Fibroblast of pulmonary artery (primary cell): Measurements from ENCODE around the gene PRSS1.
"Not testable (repeated sequence)": the region's sequence is repeated elsewhere in the genome, so short reads cannot be mapped to it uniquely, and the experiment has no call there.

Experiments
- DNase-seq: peaks from one replicate; pipeline ENCODE4 v3.0.0-alpha.2; 2010; ENCODE audit warnings: low read depth
- H3K4me3 ChIP-seq: replicated peaks from 2 replicates; pipeline ENCODE4 v1.5.1; 2011; ENCODE audit warnings: low read depth, mild to moderate bottlenecking, control low read depth, low read length, moderate library complexity
- CTCF ChIP-seq: IDR thresholded peaks from 2 replicates; pipeline ENCODE4 v1.5.1; 2011; ENCODE audit warnings: mild to moderate bottlenecking, control low read depth, low read length, inconsistent platforms; ENCODE audit errors: missing control alignments

Gene PRSS1

GRCh38 chr7:142746264-142746663 lies 3.0 kb upstream of the PRSS1 start:
- DNase-seq = no peak
- no peak overlapping the region for H3K4me3 ChIP-seq
- TF ChIP-seq CTCF = no peak

GRCh38 chr7:142748410-142748809 lies 862 bp upstream of the PRSS1 start:
- H3K4me3 ChIP-seq, DNase-seq: not testable (repeated sequence)

GRCh38 chr7:142750321-142750938 lies 1.2 kb downstream of the PRSS1 start:
- TF ChIP-seq CTCF = no peak
- DNase-seq = no peak
- H3K4me3 ChIP-seq = no peak overlapping the region

- H3K4me3 ChIP-seq, DNase-seq: not testable (repeated sequence)
These were observed 2.4 kb downstream of the PRSS1 start for GRCh38 chr7:142751526-142752175.

- H3K4me3 ChIP-seq = no peak overlapping the region
- DNase-seq = no peak
- TF ChIP-seq CTCF = no peak
These were observed 3.3 kb downstream of the PRSS1 start for GRCh38 chr7:142752376-142753225.

- no peak for TF ChIP-seq CTCF
- no peak overlapping the region for H3K4me3 ChIP-seq
- DNase-seq = no peak
These were observed 4.1 kb downstream of the PRSS1 start for GRCh38 chr7:142753366-142753765.

GRCh38 chr7:142753925-142754491 lies 4.7 kb downstream of the PRSS1 start:
- not testable (repeated sequence) for H3K4me3 ChIP-seq, DNase-seq
